ENCODE results near the gene CCDC194. TPM values are rescaled to one million over a fixed set of nuclear protein-coding genes. Genes with fewer than 3 reads are reported as not detected.

CCDC194 gene
- total RNA-seq, 6 donors from 2014 or later = 0.83 to 2.2 (median 2.1) TPM; not detected in 3

- Histone ChIP-seq H3K4me1 (peaks cover 21 to 43% (median 29%) of the 10 kb centered on the region in 4 donors), H3K4me3 (no peak overlapping the region), H3K36me3 (no peaks in the 10 kb centered on the region), H3K27ac (peak overlapping the region; percentile 12 to 55 (median 50)), H3K27me3 (no peaks in the 10 kb centered on the region), H3K9me3 (no peaks in the 10 kb centered on the region)
- no peak for TF ChIP-seq POLR2A (IDR thresholded peaks at IDR 0.05)
- TF ChIP-seq CTCF (IDR thresholded peaks at IDR 0.05) = no peak
- peak; percentile 15 to 52 for TF ChIP-seq POLR2AphosphoS5 (IDR thresholded peaks at IDR 0.05)
- peak in 1 of 4 donors; percentile 28 for TF ChIP-seq EP300 (IDR thresholded peaks at IDR 0.05)
- DNase-seq = no peak
- 0 to 15% methylated on average over 1 to 6 of the region's 6 CpGs for WGBS, 2 donors
- ATAC-seq (ENCODE audit: low FRiP score in 2 of 2) = peak in 1 of 2 donors; percentile 3
Measured at GRCh38 chr19:17347361-17347760, 46.6 kb downstream of the CCDC194 start.

- peak overlapping the region in 1 of 4 donors; percentile 54 for H3K27ac ChIP-seq
- TF ChIP-seq POLR2A (IDR thresholded peaks at IDR 0.05) = no peak
- TF ChIP-seq CTCF (IDR thresholded peaks at IDR 0.05) = peak; percentile 93 to 96 (median 95)
- DNase-seq (peak; percentile 77 to 96), ATAC-seq (ENCODE audit: low FRiP score in 2 of 2) (peak; percentile 90 to 91)
- H3K9me3 ChIP-seq = no peaks in the 10 kb centered on the region
- 18 to 20% methylated on average over 22 to 24 of the region's 24 CpGs for WGBS, 2 donors
- H3K36me3 ChIP-seq = peaks cover 0 to 7% (median 3%) of the 10 kb centered on the region in 4 donors
- H3K4me3 ChIP-seq = no peak overlapping the region
- H3K27me3 ChIP-seq = no peaks in the 10 kb centered on the region
- H3K4me1 ChIP-seq = peaks cover 19 to 33% (median 25%) of the 10 kb centered on the region in 4 donors
Measured at GRCh38 chr19:17346109-17346671, 47.8 kb downstream of the CCDC194 start.

- ATAC-seq (ENCODE audit: low FRiP score in 2 of 2) (no peak), DNase-seq (no peak)
- Histone ChIP-seq H3K36me3 (peaks cover 0 to 10% (median 4%) of the 10 kb centered on the region in 4 donors), H3K9me3 (no peaks in the 10 kb centered on the region), H3K4me1 (peaks cover 11 to 22% (median 21%) of the 10 kb centered on the region in 4 donors), H3K27ac (no peak overlapping the region), H3K27me3 (no peaks in the 10 kb centered on the region), H3K4me3 (no peak overlapping the region)
- 83 to 85% methylated on average over 7 of the region's 7 CpGs for WGBS, 2 donors
- TF ChIP-seq EP300 (IDR thresholded peaks at IDR 0.05) (no peak), POLR2A (IDR thresholded peaks at IDR 0.05) (no peak), CTCF (IDR thresholded peaks at IDR 0.05) (no peak), POLR2AphosphoS5 (IDR thresholded peaks at IDR 0.05) (no peak)
Measured at GRCh38 chr19:17341845-17342244, 52.2 kb downstream of the CCDC194 start.

- TF ChIP-seq POLR2AphosphoS5 (IDR thresholded peaks at IDR 0.05) (no peak), EP300 (IDR thresholded peaks at IDR 0.05) (no peak), POLR2A (IDR thresholded peaks at IDR 0.05) (no peak), CTCF (IDR thresholded peaks at IDR 0.05) (no peak)
- no peaks in the 10 kb centered on the region for H3K27me3 ChIP-seq
- WGBS, 2 donors = 94 to 96% methylated on average over 14 to 15 of the region's 15 CpGs
- H3K4me1 ChIP-seq = peaks cover 8 to 20% (median 18%) of the 10 kb centered on the region in 4 donors
- peak in 1 of 2 donors; percentile 64 for DNase-seq
- H3K4me3 ChIP-seq = no peak overlapping the region
- H3K36me3 ChIP-seq = peaks cover 0 to 10% (median 4%) of the 10 kb centered on the region in 4 donors
- H3K27ac ChIP-seq = no peak overlapping the region
- ATAC-seq (ENCODE audit: low FRiP score in 2 of 2) = no peak
- no peaks in the 10 kb centered on the region for H3K9me3 ChIP-seq
Measured at GRCh38 chr19:17341386-17341785, 52.6 kb downstream of the CCDC194 start.

- H3K4me1 ChIP-seq = peaks cover 12 to 20% (median 13%) of the 10 kb centered on the region in 4 donors
- TF ChIP-seq CTCF (IDR thresholded peaks at IDR 0.05) (no peak), POLR2AphosphoS5 (IDR thresholded peaks at IDR 0.05) (no peak), EP300 (IDR thresholded peaks at IDR 0.05) (no peak)
- H3K27ac ChIP-seq = no peak overlapping the region
- WGBS, 2 donors = 78 to 87% methylated on average over 10 to 13 of the region's 17 CpGs
- H3K27me3 ChIP-seq = no peaks in the 10 kb centered on the region
- no peak overlapping the region for H3K4me3 ChIP-seq
- DNase-seq = peak in 1 of 2 donors; percentile 60
- ATAC-seq (ENCODE audit: low FRiP score in 2 of 2) = no peak
- H3K36me3 ChIP-seq = peaks cover 0 to 10% (median 4%) of the 10 kb centered on the region in 4 donors
- H3K9me3 ChIP-seq = no peaks in the 10 kb centered on the region
Measured at GRCh38 chr19:17340871-17341357, 53.1 kb downstream of the CCDC194 start.

Measured in upper lobe of left lung (tissue), 6 donors.